GM23338 (cell line): ENCODE data around the gene F12. TPM values are rescaled to one million over a fixed set of nuclear protein-coding genes. Genes with fewer than 3 reads are reported as not detected.

ENCODE experiments used
- ATAC-seq: fragments of 200-7000 bp; cut with Tn5 transposase; 3 replicates; pipeline ENCODE4 v1.9.1; 2020
- DNase-seq: peaks from one replicate; pipeline ENCODE4 v3.0.0-alpha.2; 2015; ENCODE audit warnings: low spot score
- H2AFZ ChIP-seq: fragments of 200-600 bp; sonication (generic); 2 replicates; pipeline ENCODE4 v1.8.0; 2016; ENCODE audit warnings: antibody characterized with exemption, mild to moderate bottlenecking, moderate library complexity
- H3F3A ChIP-seq: fragments of 200-600 bp; sonication (generic); replicated peaks from 2 replicates; pipeline ENCODE4 v1.8.0; 2017; ENCODE audit warnings: antibody characterized with exemption, mixed run types, low read depth
- H3K27ac ChIP-seq: fragments of 200-600 bp; sonication (generic); 2 replicates; pipeline ENCODE4 v1.6.1; 2016; ENCODE audit warnings: low read depth
- H3K27me3 ChIP-seq: fragments of 200-600 bp; sonication (generic); 2 replicates; pipeline ENCODE4 v1.8.0; 2016; ENCODE audit warnings: mild to moderate bottlenecking, mixed run types, moderate library complexity; ENCODE audit not compliant: insufficient read depth
- H3K36me3 ChIP-seq: fragments of 200-600 bp; sonication (generic); 2 replicates; pipeline ENCODE4 v1.8.0; 2016; ENCODE audit warnings: mild to moderate bottlenecking; ENCODE audit not compliant: insufficient read depth
- H3K4me1 ChIP-seq: fragments of 200-600 bp; sonication (generic); 2 replicates; pipeline ENCODE4 v1.8.0; 2016; ENCODE audit warnings: mild to moderate bottlenecking, moderate library complexity; ENCODE audit not compliant: insufficient read depth
- H3K4me2 ChIP-seq: fragments of 200-600 bp; sonication (generic); 2 replicates; pipeline ENCODE4 v1.7.1; 2017; ENCODE audit warnings: mixed run types
- H3K4me3 ChIP-seq: fragments of 200-600 bp; sonication (generic); 2 replicates; pipeline ENCODE4 v1.6.1; 2016; ENCODE audit warnings: mixed run types
- H3K79me2 ChIP-seq: fragments of 200-600 bp; sonication (generic); replicated peaks from 2 replicates; pipeline ENCODE4 v1.8.0; 2017; ENCODE audit warnings: mild to moderate bottlenecking; ENCODE audit not compliant: insufficient read depth
- H3K9me2 ChIP-seq: fragments of 200-600 bp; sonication (generic); 2 replicates; pipeline ENCODE4 v1.8.0; 2017; ENCODE audit not compliant: insufficient read depth
- H4K20me1 ChIP-seq: fragments of 200-600 bp; sonication (generic); replicated peaks from 2 replicates; pipeline ENCODE4 v1.8.0; 2017; ENCODE audit warnings: mild to moderate bottlenecking; ENCODE audit not compliant: insufficient read depth
- H3K27ac Mint-ChIP-seq: 2 replicates; pipeline ENCODE4 v1.8.0; 2020; ENCODE audit warnings: inconsistent platforms, mild to moderate bottlenecking, moderate library complexity, mixed read lengths
- H3K27me3 Mint-ChIP-seq: 3 replicates; pipeline ENCODE4 v1.8.0; 2022; ENCODE audit warnings: low read depth, mild to moderate bottlenecking, moderate library complexity, mixed read lengths, inconsistent platforms; ENCODE audit not compliant: insufficient read depth, poor library complexity
- H3K36me3 Mint-ChIP-seq: 3 replicates; pipeline ENCODE4 v1.8.0; 2021; ENCODE audit warnings: low read depth, mild to moderate bottlenecking, inconsistent platforms, moderate library complexity, mixed read lengths
- H3K4me1 Mint-ChIP-seq: 3 replicates; pipeline ENCODE4 v1.8.0; 2020; ENCODE audit warnings: mild to moderate bottlenecking, inconsistent platforms, mixed read lengths
- H3K4me3 Mint-ChIP-seq: 3 replicates; pipeline ENCODE4 v1.8.0; 2021; ENCODE audit warnings: moderate library complexity, mild to moderate bottlenecking, inconsistent platforms, mixed read lengths
- H3K9me3 Mint-ChIP-seq: 3 replicates; pipeline ENCODE4 v1.8.0; 2020; ENCODE audit warnings: moderate library complexity, mild to moderate bottlenecking, inconsistent platforms, mixed read lengths
- CREB1 ChIP-seq: fragments of 250-450 bp; sonication (Bioruptor Pico); IDR thresholded peaks from 2 replicates; pipeline ENCODE4 v1.5.0; 2020; ENCODE audit warnings: low read depth, mild to moderate bottlenecking, moderate library complexity
- ETS1 ChIP-seq: IDR thresholded peaks from 2 replicates; pipeline ENCODE4 v1.6.1; 2016; ENCODE audit warnings: antibody characterized with exemption
- JUNB ChIP-seq: IDR thresholded peaks from one replicate; pipeline ENCODE4 v1.6.1; 2016; ENCODE audit warnings: antibody characterized with exemption; ENCODE audit not compliant: unreplicated experiment
- NANOG ChIP-seq: IDR thresholded peaks from 2 replicates; pipeline ENCODE4 v1.6.1; 2016; ENCODE audit warnings: antibody characterized with exemption, borderline replicate concordance
- POLR2AphosphoS5 ChIP-seq: IDR thresholded peaks from 2 replicates; pipeline ENCODE4 v1.6.1; 2016; ENCODE audit warnings: antibody characterized with exemption, low read depth
- ZNF114 ChIP-seq: fragments of 250-450 bp; sonication (Bioruptor Pico); IDR thresholded peaks from 2 replicates; pipeline ENCODE4 v1.5.0; 2020; ENCODE audit warnings: mild to moderate bottlenecking, moderate library complexity
- ZNF462 ChIP-seq: fragments of 250-450 bp; sonication (Bioruptor Pico); IDR thresholded peaks from 2 replicates; pipeline ENCODE4 v1.5.0; 2020; ENCODE audit warnings: mild to moderate bottlenecking, moderate library complexity
- polyA plus RNA-seq: library from polyadenylated mRNA; unstranded; fragments of >200 nt; fragmentation: Nextera tagmentation; extraction: Ambion mirVana; gene quantifications from 2 replicates; pipeline ENCODE4 v1.2.1, GENCODE V29; 2016
- total RNA-seq: library from RNA; depleted of rRNA; stranded (reverse); fragments of >200 nt; shearing (Covaris generic); gene quantifications from 2 replicates; pipeline ENCODE4 v1.2.3, GENCODE V29; 2014

The F12 gene
- total and polyA plus RNA-seq, 2 experiments from 2014 or later: 2.9 to 8.0 TPM

GRCh38 chr5:177430972-177431316 lies 21.6 kb upstream of the F12 start (continued):
- TF ChIP-seq POLR2AphosphoS5 (no peak), ZNF462 (no peak)

- DNase-seq (no peak), ATAC-seq (no peak)
- H4K20me1 ChIP-seq: peaks cover 13% of the 10 kb centered on the region
- H3K36me3 Mint-ChIP-seq: peaks cover 21% of the 10 kb centered on the region
- peaks cover 22% of the 10 kb centered on the region for H3K4me1 Mint-ChIP-seq
- H3K79me2 ChIP-seq: peaks cover 21% of the 10 kb centered on the region
- no peak overlapping the region; the same call in 2 of the 3 replicates for H3K4me3 Mint-ChIP-seq
- H3K27ac ChIP-seq: no peak overlapping the region
- H3K36me3 ChIP-seq: peaks cover under 1% of the 10 kb centered on the region; the same call in 1 of the 2 replicates
- H3K4me1 ChIP-seq: peaks cover 17% of the 10 kb centered on the region
- no peak overlapping the region for H3K4me3 ChIP-seq
- H3F3A ChIP-seq: peaks cover 12% of the 10 kb centered on the region
- H3K27me3 ChIP-seq: no peaks in the 10 kb centered on the region
- H3K9me3 Mint-ChIP-seq: no peaks in the 10 kb centered on the region; the same call in 2 of the 3 replicates
- no peaks in the 10 kb centered on the region for H3K9me2 ChIP-seq
- H3K4me2 ChIP-seq: no peak overlapping the region
- no peak overlapping the region for H2AFZ ChIP-seq
- no peak overlapping the region for H3K27ac Mint-ChIP-seq
- peaks cover 16% of the 10 kb centered on the region for H3K27me3 Mint-ChIP-seq
- TF ChIP-seq POLR2AphosphoS5 (no peak), ETS1 (no peak), ZNF114 (CRISPR knock-in tag) (no peak), ZNF462 (no peak), NANOG (no peak), CREB1 (CRISPR knock-in tag) (no peak), JUNB (no peak)
Measured at GRCh38 chr5:177430140-177430951, 21.0 kb upstream of the F12 start.
